ENCODE measurements around the gene CDYL2. TPM values are rescaled to one million over a fixed set of nuclear protein-coding genes. Genes with fewer than 3 reads are reported as not detected.
"Not testable (repeated sequence)": the region's sequence is repeated elsewhere in the genome, so short reads cannot be mapped to it uniquely, and the experiment has no call there.

The CDYL2 gene
- total and polyA plus RNA-seq, 2 donors = 2.9 to 12.2 TPM

DNA sequence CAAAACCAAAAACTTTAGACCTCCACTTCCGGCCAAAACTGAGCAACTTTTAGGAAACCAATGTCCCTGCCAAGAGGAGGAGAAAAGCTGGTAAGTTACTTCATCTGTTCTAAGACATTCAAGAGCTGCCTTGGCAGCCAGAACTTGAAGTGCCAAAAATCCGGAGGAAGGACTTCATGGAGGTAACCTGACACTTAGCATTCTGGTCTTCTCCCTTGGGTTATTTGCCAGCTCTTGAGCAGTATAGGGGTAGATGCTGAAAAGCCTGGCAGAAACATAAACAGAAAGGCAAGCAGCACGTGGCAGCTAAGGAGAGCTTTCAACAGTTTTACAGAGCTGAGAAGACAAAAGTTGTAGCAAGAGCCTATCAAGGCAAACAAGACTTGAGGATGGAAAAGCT lies 53.2 kb downstream of the CDYL2 start:
- 16% methylated on average over 3 of the region's 3 CpGs for WGBS
- no peak overlapping the region for H3K27ac ChIP-seq (ENCODE audit: low read depth)
- DNase-seq (ENCODE audit: extremely low spot score) = no peak

GRCh38 chr16:80746231-80746630 lies 58.2 kb downstream of the CDYL2 start:
- Histone ChIP-seq H3K4me1 (ENCODE audit: insufficient read depth) (no peaks in the 10 kb centered on the region), H3K27ac (ENCODE audit: low read depth) (no peak overlapping the region), H3K36me3 (ENCODE audit: insufficient read depth) (no peaks in the 10 kb centered on the region), H3K4me3 (ENCODE audit: low read depth, low read length) (no peak overlapping the region)
- no peak for DNase-seq (ENCODE audit: extremely low spot score)
- 62% methylated on average over 4 of the region's 4 CpGs for WGBS

More for the DNA sequence above, 53.2 kb downstream of the CDYL2 start:
- Histone ChIP-seq H3K4me1 (ENCODE audit: insufficient read depth) (no peaks in the 10 kb centered on the region), H3K4me3 (ENCODE audit: low read depth, low read length) (no peak overlapping the region), H3K36me3 (ENCODE audit: insufficient read depth) (no peaks in the 10 kb centered on the region)

GRCh38 chr16:80744856-80745255 lies 59.5 kb downstream of the CDYL2 start:
- H3K36me3 ChIP-seq (ENCODE audit: insufficient read depth) = no peaks in the 10 kb centered on the region
- no peak overlapping the region for H3K4me3 ChIP-seq (ENCODE audit: low read depth, low read length)
- H3K4me1 ChIP-seq (ENCODE audit: insufficient read depth) = no peaks in the 10 kb centered on the region
- DNase-seq (ENCODE audit: extremely low spot score) = no peak
- WGBS = 79% methylated on average over 4 of the region's 4 CpGs
- no peak overlapping the region for H3K27ac ChIP-seq (ENCODE audit: low read depth)

DNA sequence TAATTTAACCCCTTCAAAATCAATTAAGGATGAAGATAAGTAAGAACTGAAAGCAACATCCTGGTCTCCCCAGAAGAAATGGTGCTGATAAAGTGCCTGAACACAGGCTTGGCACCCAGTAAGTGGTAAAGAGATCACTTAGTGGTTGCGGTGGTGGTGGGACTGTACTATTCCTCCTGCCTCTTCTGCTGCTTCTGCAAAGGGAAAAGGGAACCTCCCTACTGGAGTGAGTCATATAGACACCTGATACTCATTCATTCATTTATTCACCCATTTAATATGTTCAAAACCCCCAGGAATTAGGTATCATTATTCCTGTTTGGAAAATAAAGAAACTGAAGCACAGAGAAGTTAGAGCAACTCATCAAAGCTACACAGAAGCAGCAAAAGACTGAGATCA lies 60.6 kb downstream of the CDYL2 start:
- DNase-seq (ENCODE audit: extremely low spot score) = no peak
- 98% methylated on average over 1 of the region's 1 CpG for WGBS

DNA sequence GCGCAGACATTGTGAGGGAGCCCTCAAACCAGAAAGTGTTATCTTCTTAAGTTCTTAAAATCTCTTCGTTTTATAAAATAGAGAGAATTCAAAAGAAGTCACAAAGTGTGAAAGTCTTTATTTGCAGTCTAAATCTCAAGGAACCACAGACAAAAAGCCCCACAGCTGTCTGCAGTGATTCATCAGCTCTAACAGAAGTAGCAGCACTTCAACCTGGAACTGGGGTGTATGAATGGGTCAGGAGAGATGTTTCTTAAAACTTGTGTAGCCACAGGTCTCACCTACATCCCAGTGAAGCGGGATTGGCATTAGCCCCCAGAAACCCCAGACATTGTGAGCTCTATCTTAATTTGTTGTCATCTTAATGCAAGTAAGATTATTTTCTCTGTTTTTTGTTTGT lies 61.1 kb downstream of the CDYL2 start:
- DNase-seq (ENCODE audit: extremely low spot score) = no peak
- no peak overlapping the region for H3K27ac ChIP-seq (ENCODE audit: low read depth)
- WGBS = 94% methylated on average over 3 of the region's 3 CpGs
- no peaks in the 10 kb centered on the region for H3K36me3 ChIP-seq (ENCODE audit: insufficient read depth)
- no peak overlapping the region for H3K4me3 ChIP-seq (ENCODE audit: low read depth, low read length)
- no peaks in the 10 kb centered on the region for H3K4me1 ChIP-seq (ENCODE audit: insufficient read depth)

More for the DNA sequence above, 60.6 kb downstream of the CDYL2 start:
- Histone ChIP-seq H3K4me1 (ENCODE audit: insufficient read depth) (no peaks in the 10 kb centered on the region), H3K4me3 (ENCODE audit: low read depth, low read length) (no peak overlapping the region), H3K27ac (ENCODE audit: low read depth) (no peak overlapping the region), H3K36me3 (ENCODE audit: insufficient read depth) (no peaks in the 10 kb centered on the region)

- H3K4me3 ChIP-seq (ENCODE audit: low read depth, low read length) = no peak overlapping the region
- no peaks in the 10 kb centered on the region for H3K4me1 ChIP-seq (ENCODE audit: insufficient read depth)
- DNase-seq (ENCODE audit: extremely low spot score) = no peak
- no peak overlapping the region for H3K27ac ChIP-seq (ENCODE audit: low read depth)
- 89% methylated on average over 2 of the region's 2 CpGs for WGBS
- H3K36me3 ChIP-seq (ENCODE audit: insufficient read depth) = no peaks in the 10 kb centered on the region
Measured at GRCh38 chr16:80742331-80742730, 62.1 kb downstream of the CDYL2 start.

DNA sequence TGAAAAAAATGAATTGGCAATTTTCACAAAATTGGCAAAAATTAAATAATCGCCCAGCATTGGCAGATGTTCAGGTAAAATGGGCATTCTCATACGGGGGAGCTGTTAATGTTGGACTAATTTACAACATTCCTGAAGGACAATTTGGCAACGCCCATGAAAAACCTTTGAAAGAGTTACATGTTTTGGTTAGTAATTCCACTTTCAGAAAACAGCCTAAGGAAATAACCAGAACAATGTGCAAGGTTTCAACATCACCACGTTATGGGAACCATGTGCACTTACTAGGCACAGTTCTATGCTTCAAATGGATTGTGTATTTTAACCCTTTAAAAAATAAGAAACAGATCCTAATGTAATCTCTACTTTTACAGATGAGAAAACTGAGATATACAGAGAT lies 62.7 kb downstream of the CDYL2 start:
- no peak overlapping the region for H3K4me3 ChIP-seq (ENCODE audit: low read depth, low read length)
- DNase-seq (ENCODE audit: extremely low spot score) = no peak
- no peaks in the 10 kb centered on the region for H3K36me3 ChIP-seq (ENCODE audit: insufficient read depth)
- no peaks in the 10 kb centered on the region for H3K4me1 ChIP-seq (ENCODE audit: insufficient read depth)
- H3K27ac ChIP-seq (ENCODE audit: low read depth) = no peak overlapping the region
- 75% methylated on average over 4 of the region's 4 CpGs for WGBS

- Histone ChIP-seq H3K27ac (ENCODE audit: low read depth) (no peak overlapping the region), H3K4me1 (ENCODE audit: insufficient read depth) (no peaks in the 10 kb centered on the region), H3K4me3 (ENCODE audit: low read depth, low read length) (no peak overlapping the region), H3K36me3 (ENCODE audit: insufficient read depth) (no peaks in the 10 kb centered on the region)
- no peak for DNase-seq (ENCODE audit: extremely low spot score)
- 92% methylated on average over 6 of the region's 6 CpGs for WGBS
Measured at GRCh38 chr16:80739523-80739922, 64.9 kb downstream of the CDYL2 start.

GRCh38 chr16:80738521-80738920 lies 65.9 kb downstream of the CDYL2 start:
- WGBS = 91% methylated on average over 3 of the region's 3 CpGs
- no peak for DNase-seq (ENCODE audit: extremely low spot score)
- H3K36me3 ChIP-seq (ENCODE audit: insufficient read depth) = no peaks in the 10 kb centered on the region
- no peak overlapping the region for H3K4me3 ChIP-seq (ENCODE audit: low read depth, low read length)
- no peaks in the 10 kb centered on the region for H3K4me1 ChIP-seq (ENCODE audit: insufficient read depth)
- no peak overlapping the region for H3K27ac ChIP-seq (ENCODE audit: low read depth)

GRCh38 chr16:80735846-80736245 lies 68.6 kb downstream of the CDYL2 start:
- H3K36me3 ChIP-seq (ENCODE audit: insufficient read depth) = no peaks in the 10 kb centered on the region
- DNase-seq (ENCODE audit: extremely low spot score) = no peak
- no peak overlapping the region for H3K4me3 ChIP-seq (ENCODE audit: low read depth, low read length)
- H3K27ac ChIP-seq (ENCODE audit: low read depth) = no peak overlapping the region
- WGBS = 68% methylated on average over 4 of the region's 4 CpGs
- no peaks in the 10 kb centered on the region for H3K4me1 ChIP-seq (ENCODE audit: insufficient read depth)

GRCh38 chr16:80733407-80733806 lies 71.0 kb downstream of the CDYL2 start:
- 57% methylated on average over 2 of the region's 2 CpGs for WGBS
- H3K4me3 ChIP-seq (ENCODE audit: low read depth, low read length) = no peak overlapping the region
- no peak overlapping the region for H3K27ac ChIP-seq (ENCODE audit: low read depth)
- H3K36me3 ChIP-seq (ENCODE audit: insufficient read depth) = no peaks in the 10 kb centered on the region
- H3K4me1 ChIP-seq (ENCODE audit: insufficient read depth) = no peaks in the 10 kb centered on the region
- no peak for DNase-seq (ENCODE audit: extremely low spot score)

DNA sequence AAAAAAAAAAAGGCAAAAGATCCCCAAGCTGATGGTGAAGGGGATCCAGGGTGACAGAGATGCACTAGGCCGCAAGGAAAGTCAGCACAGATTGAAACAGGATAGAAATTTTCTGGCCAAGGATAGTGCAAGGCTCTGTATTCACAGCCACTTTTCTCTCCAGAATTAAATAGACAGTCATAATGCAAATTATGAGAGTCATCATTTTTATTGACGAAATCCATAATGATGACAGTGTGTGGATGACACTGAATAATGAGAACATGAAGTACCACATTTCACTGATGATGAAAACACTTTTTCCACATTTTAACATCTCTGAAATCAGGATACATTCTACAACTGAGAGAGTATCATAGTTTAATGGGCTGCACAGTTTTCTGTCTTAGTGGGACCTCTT lies 72.5 kb downstream of the CDYL2 start:
- Histone ChIP-seq H3K27ac (ENCODE audit: low read depth) (no peak overlapping the region), H3K36me3 (ENCODE audit: insufficient read depth) (no peaks in the 10 kb centered on the region), H3K4me3 (ENCODE audit: low read depth, low read length) (no peak overlapping the region), H3K4me1 (ENCODE audit: insufficient read depth) (no peaks in the 10 kb centered on the region)
- DNase-seq (ENCODE audit: extremely low spot score) = no peak
- WGBS = 92% methylated on average over 2 of the region's 2 CpGs

DNA sequence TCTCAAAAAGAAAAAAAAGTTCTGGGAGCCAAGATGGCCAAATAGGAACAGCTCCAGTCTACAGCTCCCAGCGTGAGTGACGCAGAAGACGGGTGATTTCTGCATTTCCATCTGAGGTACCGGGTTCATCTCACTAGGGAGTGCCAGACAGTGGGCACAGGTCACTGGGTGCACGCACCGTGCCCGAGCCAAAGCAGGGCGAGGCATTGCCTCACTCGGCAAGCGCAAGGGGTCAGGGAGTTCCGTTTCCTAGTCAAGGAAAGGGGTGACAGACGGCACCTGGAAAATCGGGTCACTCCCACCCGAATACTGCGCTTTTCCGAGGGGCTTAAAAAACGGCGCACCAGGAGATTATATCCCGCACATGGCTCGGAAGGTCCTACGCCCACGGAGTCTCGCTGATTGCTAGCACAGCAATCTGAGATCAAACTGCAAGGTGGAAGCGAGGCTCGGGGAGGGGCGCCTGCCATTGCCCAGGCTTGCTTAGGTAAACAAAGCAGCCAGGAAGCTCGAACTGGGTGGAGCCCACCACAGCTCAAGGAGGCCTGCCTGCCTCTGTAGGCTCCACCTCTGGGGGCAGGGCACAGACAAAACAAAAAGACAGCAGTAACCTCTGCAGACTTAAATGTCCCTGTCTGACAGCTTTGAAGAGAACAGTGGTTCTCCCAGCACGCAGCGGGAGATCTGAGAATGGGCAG lies 77.2 kb downstream of the CDYL2 start:
- not testable (repeated sequence) for H3K27ac ChIP-seq (ENCODE audit: low read depth); H3K4me1 ChIP-seq (ENCODE audit: insufficient read depth); H3K4me3 ChIP-seq (ENCODE audit: low read depth, low read length); H3K36me3 ChIP-seq (ENCODE audit: insufficient read depth); DNase-seq (ENCODE audit: extremely low spot score)
- 93% methylated on average over 29 of the region's 29 CpGs for WGBS

DNA sequence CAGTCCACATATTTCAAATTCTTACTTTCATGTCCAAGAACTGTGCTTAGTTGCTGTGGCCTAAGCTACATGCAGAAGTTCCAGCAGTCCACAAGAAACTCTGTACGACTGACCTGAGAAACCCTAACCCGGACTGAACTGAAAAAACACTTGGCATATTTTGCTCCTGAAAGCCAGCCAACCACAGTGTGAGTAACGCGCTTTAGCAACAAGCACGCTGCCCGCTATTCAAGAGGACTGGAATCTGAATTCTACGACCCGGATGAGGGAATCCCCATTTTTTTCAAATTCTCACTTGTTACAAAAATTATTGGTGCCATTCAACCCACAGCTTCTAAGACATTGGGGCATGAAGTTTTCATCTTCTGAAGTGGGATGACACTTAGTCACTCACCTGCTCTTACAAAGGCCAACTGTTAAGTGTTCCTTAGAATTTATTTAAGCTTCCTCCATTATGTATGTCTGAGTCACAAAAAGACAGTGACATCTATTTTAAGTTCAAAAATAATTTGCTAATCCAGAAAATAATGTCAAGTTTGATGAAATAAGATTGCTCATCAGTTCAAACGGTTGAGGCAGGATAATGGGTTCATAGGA lies 78.7 kb downstream of the CDYL2 start:
- 89% methylated on average over 9 of the region's 9 CpGs for WGBS
- no peak overlapping the region for H3K4me3 ChIP-seq (ENCODE audit: low read depth, low read length)
- no peak overlapping the region for H3K27ac ChIP-seq (ENCODE audit: low read depth)
- H3K4me1 ChIP-seq (ENCODE audit: insufficient read depth) = no peaks in the 10 kb centered on the region
- no peak for DNase-seq (ENCODE audit: extremely low spot score)
- no peaks in the 10 kb centered on the region for H3K36me3 ChIP-seq (ENCODE audit: insufficient read depth)

Measured in urinary bladder (tissue), 4 donors.